HepG2 (cell line): ENCODE measurements around the gene CDKN1C.

Experiments
- ARID5B ChIP-seq: IDR thresholded peaks from 2 replicates; pipeline ENCODE4 v1.4.0; 2020; ENCODE audit warnings: mild to moderate bottlenecking, missing genetic modification reagents
- CREM ChIP-seq, 2 experiments: sonication (generic) in 1 of 2; formaldehyde crosslinking in 1 of 2; IDR thresholded peaks; 2 replicates each; pipeline versions ENCODE4 v1.4.0 to v1.6.1; 2016 to 2020; ENCODE audit warnings: antibody characterized with exemption in 1 of 2, mild to moderate bottlenecking in 1 of 2, missing genetic modification reagents in 1 of 2
- EP300 ChIP-seq, 3 experiments: sonication (generic) in 1 of 3; formaldehyde crosslinking in 1 of 3; IDR thresholded peaks; 2 replicates each; pipeline versions ENCODE4 v1.5.1 to v1.6.1; 2011 to 2020; ENCODE audit warnings: low read depth in 2 of 3, low read length in 2 of 3, borderline replicate concordance in 1 of 3, improper control_type of control experiment in 1 of 3, mild to moderate bottlenecking in 1 of 3, missing genetic modification reagents in 1 of 3, moderate library complexity in 1 of 3
- HMG20B ChIP-seq: conservative IDR thresholded peaks from 2 replicates; pipeline ENCODE4 v1.6.1; 2016; ENCODE audit warnings: missing genetic modification reagents, missing compliant biosample characterization
- KLF6 ChIP-seq: IDR thresholded peaks from 2 replicates; pipeline ENCODE4 v1.8.0; 2016; ENCODE audit warnings: missing biosample characterization, missing genetic modification reagents
- POLR2A ChIP-seq, 2 experiments: IDR thresholded peaks; 2 replicates each; pipeline ENCODE4 v1.6.1; 2011; ENCODE audit warnings: low read depth in 2 of 2, low read length in 2 of 2, mild to moderate bottlenecking in 1 of 2, moderate library complexity in 1 of 2; ENCODE audit not compliant: insufficient read depth in 1 of 2
- RCOR2 ChIP-seq: IDR thresholded peaks from 2 replicates; pipeline ENCODE4 v1.6.1; 2016; ENCODE audit warnings: missing biosample characterization, missing genetic modification reagents
- RXRA ChIP-seq: sonication (generic); formaldehyde crosslinking; IDR thresholded peaks from 2 replicates; pipeline ENCODE4 v1.5.1; 2020; ENCODE audit warnings: missing genetic modification reagents
- ZBTB7A ChIP-seq: sonication (generic); formaldehyde crosslinking; IDR thresholded peaks from 2 replicates; pipeline ENCODE4 v1.8.0; 2022; ENCODE audit warnings: mild to moderate bottlenecking, missing genetic modification reagents
- ZNF138 ChIP-seq: sonication (generic); formaldehyde crosslinking; IDR thresholded peaks from 2 replicates; pipeline ENCODE4 v1.5.0; 2020; ENCODE audit warnings: mild to moderate bottlenecking, low read depth, missing genetic modification reagents
- TF ChIP-seq, protein P1 (sequence below): sonication (generic); formaldehyde crosslinking; IDR thresholded peaks from 2 replicates; pipeline ENCODE4 v1.5.0; 2020; ENCODE audit warnings: mild to moderate bottlenecking, missing genetic modification reagents, moderate library complexity

GRCh38 chr11:2921261-2921660 is 35.7 kb upstream of the CDKN1C start:
- TF ChIP-seq, protein P1, sequence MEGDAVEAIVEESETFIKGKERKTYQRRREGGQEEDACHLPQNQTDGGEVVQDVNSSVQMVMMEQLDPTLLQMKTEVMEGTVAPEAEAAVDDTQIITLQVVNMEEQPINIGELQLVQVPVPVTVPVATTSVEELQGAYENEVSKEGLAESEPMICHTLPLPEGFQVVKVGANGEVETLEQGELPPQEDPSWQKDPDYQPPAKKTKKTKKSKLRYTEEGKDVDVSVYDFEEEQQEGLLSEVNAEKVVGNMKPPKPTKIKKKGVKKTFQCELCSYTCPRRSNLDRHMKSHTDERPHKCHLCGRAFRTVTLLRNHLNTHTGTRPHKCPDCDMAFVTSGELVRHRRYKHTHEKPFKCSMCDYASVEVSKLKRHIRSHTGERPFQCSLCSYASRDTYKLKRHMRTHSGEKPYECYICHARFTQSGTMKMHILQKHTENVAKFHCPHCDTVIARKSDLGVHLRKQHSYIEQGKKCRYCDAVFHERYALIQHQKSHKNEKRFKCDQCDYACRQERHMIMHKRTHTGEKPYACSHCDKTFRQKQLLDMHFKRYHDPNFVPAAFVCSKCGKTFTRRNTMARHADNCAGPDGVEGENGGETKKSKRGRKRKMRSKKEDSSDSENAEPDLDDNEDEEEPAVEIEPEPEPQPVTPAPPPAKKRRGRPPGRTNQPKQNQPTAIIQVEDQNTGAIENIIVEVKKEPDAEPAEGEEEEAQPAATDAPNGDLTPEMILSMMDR (CRISPR knock-in tag) = no peak
- TF ChIP-seq RXRA (CRISPR knock-in tag) (no peak), EP300 (IDR thresholded peaks at IDR 0.05; ENCODE audit: low read depth in 2 of 2, low read length in 2 of 2) (no peak), EP300 (CRISPR knock-in tag; IDR thresholded peaks at IDR 0.05; ENCODE audit: borderline replicate concordance) (no peak), ARID5B (no peak), RCOR2 (CRISPR knock-in tag) (no peak), HMG20B (CRISPR knock-in tag) (no peak), CREM (IDR thresholded peaks at IDR 0.05) (no peak), CREM (CRISPR knock-in tag; IDR thresholded peaks at IDR 0.05) (no peak), ZBTB7A (no peak), ZNF138 (CRISPR knock-in tag) (no peak), POLR2A (IDR thresholded peaks at IDR 0.05; ENCODE audit: insufficient read depth in 1 of 2, low read depth in 2 of 2, low read length in 2 of 2) (no peak), KLF6 (CRISPR knock-in tag) (no peak)
